HepG2 (cell line): ENCODE results near the gene CAMTA1.

ENCODE experiments used
- CTCF ChIP-seq: sonication (generic); formaldehyde crosslinking; IDR thresholded peaks from 2 replicates; pipeline ENCODE4 v1.5.0; 2020; ENCODE audit warnings: mild to moderate bottlenecking, missing genetic modification reagents, moderate library complexity
- EP300 ChIP-seq, 3 experiments: sonication (generic) in 1 of 3; formaldehyde crosslinking in 1 of 3; IDR thresholded peaks; 2 replicates each; pipeline versions ENCODE4 v1.5.1 to v1.6.1; 2011 to 2020; ENCODE audit warnings: low read depth in 2 of 3, low read length in 2 of 3, borderline replicate concordance in 1 of 3, improper control_type of control experiment in 1 of 3, mild to moderate bottlenecking in 1 of 3, missing genetic modification reagents in 1 of 3, moderate library complexity in 1 of 3
- EZH2 ChIP-seq: conservative IDR thresholded peaks from 2 replicates; pipeline ENCODE4 v1.6.1; 2012; ENCODE audit warnings: mild to moderate bottlenecking, low read depth, low read length, moderate library complexity
- FOXC1 ChIP-seq: sonication (generic); formaldehyde crosslinking; IDR thresholded peaks from 2 replicates; pipeline ENCODE4 v1.8.0; 2022; ENCODE audit warnings: mild to moderate bottlenecking, missing genetic modification reagents, borderline replicate concordance
- FOXM1 ChIP-seq: sonication (generic); formaldehyde crosslinking; IDR thresholded peaks from 2 replicates; pipeline ENCODE4 v1.5.0; 2020; ENCODE audit warnings: missing genetic modification reagents
- REPIN1 ChIP-seq: sonication (generic); formaldehyde crosslinking; IDR thresholded peaks from 2 replicates; pipeline ENCODE4 v1.8.0; 2022; ENCODE audit warnings: missing genetic modification reagents, low read depth, mild to moderate bottlenecking, borderline replicate concordance
- ZFP36 ChIP-seq: fragments of 150-350 bp; IDR thresholded peaks from 2 replicates; pipeline ENCODE4 v1.6.1; 2018; ENCODE audit warnings: borderline replicate concordance, low read length, low read depth; ENCODE audit not compliant: partially characterized antibody
- ZNF644 ChIP-seq: IDR thresholded peaks from 2 replicates; pipeline ENCODE4 v1.6.1; 2016; ENCODE audit warnings: low read depth
- TF ChIP-seq, protein P1 (sequence below): sonication (generic); formaldehyde crosslinking; IDR thresholded peaks from 2 replicates; pipeline ENCODE4 v1.4.0; 2020; ENCODE audit warnings: missing genetic modification reagents

GRCh38 chr1:7232441-7233236 lies 447.4 kb downstream of the CAMTA1 start:
- TF ChIP-seq REPIN1 (CRISPR knock-in tag) (no peak), FOXC1 (no peak), FOXM1 (no peak), CTCF (no peak), ZFP36 (no peak), EZH2 (no peak), EP300 (IDR thresholded peaks at IDR 0.05; ENCODE audit: low read depth in 2 of 2, low read length in 2 of 2) (no peak), EP300 (CRISPR knock-in tag; IDR thresholded peaks at IDR 0.05; ENCODE audit: borderline replicate concordance) (no peak), ZNF644 (CRISPR knock-in tag) (no peak)
- TF ChIP-seq, protein P1, sequence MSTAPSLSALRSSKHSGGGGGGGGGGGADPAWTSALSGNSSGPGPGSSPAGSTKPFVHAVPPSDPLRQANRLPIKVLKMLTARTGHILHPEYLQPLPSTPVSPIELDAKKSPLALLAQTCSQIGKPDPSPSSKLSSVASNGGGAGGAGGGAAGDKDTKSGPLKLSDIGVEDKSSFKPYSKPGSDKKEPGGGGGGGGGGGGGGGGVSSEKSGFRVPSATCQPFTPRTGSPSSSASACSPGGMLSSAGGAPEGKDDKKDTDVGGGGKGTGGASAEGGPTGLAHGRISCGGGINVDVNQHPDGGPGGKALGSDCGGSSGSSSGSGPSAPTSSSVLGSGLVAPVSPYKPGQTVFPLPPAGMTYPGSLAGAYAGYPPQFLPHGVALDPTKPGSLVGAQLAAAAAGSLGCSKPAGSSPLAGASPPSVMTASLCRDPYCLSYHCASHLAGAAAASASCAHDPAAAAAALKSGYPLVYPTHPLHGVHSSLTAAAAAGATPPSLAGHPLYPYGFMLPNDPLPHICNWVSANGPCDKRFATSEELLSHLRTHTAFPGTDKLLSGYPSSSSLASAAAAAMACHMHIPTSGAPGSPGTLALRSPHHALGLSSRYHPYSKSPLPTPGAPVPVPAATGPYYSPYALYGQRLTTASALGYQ (CRISPR knock-in tag), result no peak
